NT2/D1 (cell line): ENCODE measurements around the gene CHP1.
"Not testable (repeated sequence)": the region's sequence is repeated elsewhere in the genome, so short reads cannot be mapped to it uniquely, and the experiment has no call there.

Source experiments
- DNase-seq: peaks from one replicate; pipeline ENCODE4 v3.0.0-alpha.2; 2011; ENCODE audit warnings: low read depth, low spot score
- H3K27me3 ChIP-seq: 2 replicates; pipeline ENCODE4 v1.6.0; 2011; ENCODE audit warnings: mild to moderate bottlenecking; ENCODE audit not compliant: insufficient read length, insufficient read depth
- H3K36me3 ChIP-seq: 2 replicates; pipeline ENCODE4 v1.6.1; 2011; ENCODE audit warnings: mild to moderate bottlenecking, low read length, mixed read lengths; ENCODE audit not compliant: insufficient read depth, insufficient read length
- H3K4me1 ChIP-seq: 2 replicates; pipeline ENCODE4 v1.5.1; 2011; ENCODE audit not compliant: insufficient read depth, insufficient read length
- H3K4me3 ChIP-seq: 2 replicates; pipeline ENCODE4 v1.5.1; 2011; ENCODE audit warnings: low read depth; ENCODE audit not compliant: insufficient read length
- H3K9ac ChIP-seq: 2 replicates; pipeline ENCODE4 v1.6.0; 2011; ENCODE audit warnings: low read depth; ENCODE audit not compliant: insufficient read length
- H3K9me3 ChIP-seq: 2 replicates; pipeline ENCODE4 v1.5.1; 2011; ENCODE audit warnings: mild to moderate bottlenecking, low read length; ENCODE audit not compliant: insufficient read depth
- SUZ12 ChIP-seq: IDR thresholded peaks from 2 replicates; pipeline ENCODE4 v1.6.1; 2011; ENCODE audit not compliant: insufficient read length, insufficient read depth; ENCODE audit errors: extremely low read depth
- YY1 ChIP-seq: IDR thresholded peaks from 2 replicates; pipeline ENCODE4 v1.6.1; 2011; ENCODE audit not compliant: insufficient read length, insufficient read depth
- ZNF274 ChIP-seq: IDR thresholded peaks from 2 replicates; pipeline ENCODE4 v1.6.1; 2011; ENCODE audit warnings: mild to moderate bottlenecking, low read depth, low read length

The CHP1 gene

DNA sequence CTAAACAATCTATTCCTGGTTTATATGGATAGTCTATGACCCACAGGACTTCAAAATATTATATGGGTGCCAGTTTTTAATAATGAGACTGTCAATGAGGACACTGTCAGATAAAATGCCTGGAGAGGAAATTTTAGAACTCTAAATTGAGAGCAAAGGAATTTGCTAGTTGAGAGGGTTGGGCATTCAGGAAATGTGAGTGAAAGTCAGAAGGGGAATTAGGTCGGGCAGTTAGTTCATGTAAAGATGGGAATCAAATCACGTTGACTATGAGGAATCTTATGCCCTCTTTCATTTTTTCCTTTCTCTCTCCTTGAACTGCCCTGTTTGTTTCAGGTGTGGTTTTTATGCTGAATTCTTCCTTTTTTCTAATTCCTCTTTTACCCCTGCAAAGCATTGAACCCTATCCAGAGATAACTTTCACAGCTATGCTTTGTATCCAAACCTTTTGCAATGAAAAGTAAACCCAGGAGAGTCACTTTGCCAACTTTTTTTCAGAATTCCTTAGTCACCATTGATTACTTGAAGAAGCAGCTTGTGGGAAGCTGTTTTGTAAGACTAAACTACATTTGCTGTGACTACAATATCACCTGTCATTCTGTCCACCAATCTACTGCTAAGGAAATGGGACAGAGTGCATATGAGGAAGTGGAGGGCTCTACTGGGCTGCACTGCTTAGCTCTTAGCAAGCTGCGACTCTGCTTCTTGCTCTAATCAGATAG, 27.8 kb downstream of the CHP1 start:
- H3K4me1 ChIP-seq: no peaks in the 10 kb centered on the region
- no peak overlapping the region for H3K4me3 ChIP-seq
- DNase-seq: no peak
- no peaks in the 10 kb centered on the region for H3K27me3 ChIP-seq
- H3K36me3 ChIP-seq: peaks cover 28% of the 10 kb centered on the region
- H3K9me3 ChIP-seq: no peaks in the 10 kb centered on the region
- no peak for TF ChIP-seq SUZ12
- TF ChIP-seq YY1: no peak
- no peak for TF ChIP-seq ZNF274
- H3K9ac ChIP-seq: no peak overlapping the region

DNA sequence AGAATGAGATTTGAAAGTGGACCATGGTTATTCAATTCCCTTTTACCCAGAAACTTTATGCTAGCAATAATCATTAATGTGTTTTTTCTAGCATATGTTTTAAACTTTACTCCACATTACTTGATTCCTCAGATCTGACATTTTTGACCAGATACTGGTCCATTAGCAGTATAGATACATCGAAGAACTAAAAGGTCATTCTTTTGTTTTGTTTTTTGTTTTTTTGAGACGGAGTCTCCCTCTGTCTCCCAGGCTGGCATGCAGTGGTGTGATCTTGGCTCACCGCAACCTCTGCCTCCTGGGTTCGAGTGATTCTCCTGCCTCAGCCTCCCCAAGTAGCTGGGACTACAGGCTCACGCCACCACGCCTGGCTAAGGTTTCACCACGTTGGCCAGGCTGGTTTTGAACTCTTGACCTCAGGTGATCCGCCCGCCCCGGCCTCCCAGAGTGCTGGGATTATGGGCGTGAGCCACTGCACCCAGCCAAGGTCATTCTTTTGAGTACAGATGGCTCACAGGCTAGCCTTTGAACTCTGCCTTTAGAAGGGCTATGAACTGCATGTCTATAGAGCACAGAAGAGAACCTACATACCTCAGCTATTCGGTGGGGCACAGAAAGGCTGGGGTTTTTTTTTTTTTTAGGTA, 28.6 kb downstream of the CHP1 start:
- Histone ChIP-seq H3K9ac (no peak overlapping the region), H3K4me1 (no peaks in the 10 kb centered on the region), H3K9me3 (no peaks in the 10 kb centered on the region), H3K36me3 (peaks cover 28% of the 10 kb centered on the region), H3K4me3 (no peak overlapping the region), H3K27me3 (no peaks in the 10 kb centered on the region)
- DNase-seq: no peak
- TF ChIP-seq SUZ12: no peak
- TF ChIP-seq ZNF274: no peak
- TF ChIP-seq YY1: no peak

GRCh38 chr15:41260924-41261323, 29.9 kb downstream of the CHP1 start:
- not testable (repeated sequence) for DNase-seq, H3K4me3 ChIP-seq, H3K9ac ChIP-seq, H3K27me3 ChIP-seq, H3K4me1 ChIP-seq, H3K9me3 ChIP-seq
- H3K36me3 ChIP-seq: peaks cover 34% of the 10 kb centered on the region

GRCh38 chr15:41262571-41262970, 31.5 kb downstream of the CHP1 start:
- H3K36me3 ChIP-seq: peaks cover 25% of the 10 kb centered on the region
- no peak overlapping the region for H3K4me3 ChIP-seq
- DNase-seq: no peak

DNA sequence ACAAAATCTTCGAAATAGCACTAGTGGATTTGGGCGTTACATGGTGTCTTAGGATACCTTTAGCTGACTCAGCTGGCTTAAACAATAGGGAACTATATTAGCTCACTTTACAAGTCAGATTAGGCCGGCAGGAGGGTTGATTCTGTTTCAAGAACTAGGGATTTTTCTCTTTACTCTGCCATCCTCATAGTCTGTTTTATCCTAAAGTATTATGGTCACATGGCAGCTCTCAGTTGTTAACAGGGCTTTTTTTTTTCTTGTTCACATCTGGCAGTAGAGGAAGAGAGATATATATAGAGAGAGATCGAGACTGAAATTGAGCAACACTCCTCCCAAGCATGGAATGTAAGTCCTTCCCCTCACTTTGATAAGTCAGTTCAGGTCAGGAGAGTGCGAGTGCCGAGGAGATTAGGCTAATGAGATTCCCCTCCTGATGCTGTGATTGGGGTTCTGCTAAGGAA, 32.9 kb downstream of the CHP1 start:
- H3K4me3 ChIP-seq: no peak overlapping the region
- DNase-seq: peak; percentile 60
- no peak overlapping the region for H3K9ac ChIP-seq
- H3K36me3 ChIP-seq: peaks cover 18% of the 10 kb centered on the region
- no peaks in the 10 kb centered on the region for H3K27me3 ChIP-seq
- no peaks in the 10 kb centered on the region for H3K4me1 ChIP-seq
- H3K9me3 ChIP-seq: no peaks in the 10 kb centered on the region
- TF ChIP-seq YY1 (no peak), SUZ12 (no peak), ZNF274 (no peak)

More at GRCh38 chr15:41262571-41262970, 31.5 kb downstream of the CHP1 start:
- Histone ChIP-seq H3K4me1 (no peaks in the 10 kb centered on the region), H3K9me3 (no peaks in the 10 kb centered on the region), H3K27me3 (no peaks in the 10 kb centered on the region), H3K9ac (no peak overlapping the region)
- TF ChIP-seq YY1 (no peak), ZNF274 (no peak), SUZ12 (no peak)

- no peak for DNase-seq
- no peaks in the 10 kb centered on the region for H3K27me3 ChIP-seq
- no peak for TF ChIP-seq ZNF274
- no peak for TF ChIP-seq YY1
- no peak for TF ChIP-seq SUZ12
Observed at GRCh38 chr15:41269887-41270286, 38.8 kb downstream of the CHP1 start.

DNA sequence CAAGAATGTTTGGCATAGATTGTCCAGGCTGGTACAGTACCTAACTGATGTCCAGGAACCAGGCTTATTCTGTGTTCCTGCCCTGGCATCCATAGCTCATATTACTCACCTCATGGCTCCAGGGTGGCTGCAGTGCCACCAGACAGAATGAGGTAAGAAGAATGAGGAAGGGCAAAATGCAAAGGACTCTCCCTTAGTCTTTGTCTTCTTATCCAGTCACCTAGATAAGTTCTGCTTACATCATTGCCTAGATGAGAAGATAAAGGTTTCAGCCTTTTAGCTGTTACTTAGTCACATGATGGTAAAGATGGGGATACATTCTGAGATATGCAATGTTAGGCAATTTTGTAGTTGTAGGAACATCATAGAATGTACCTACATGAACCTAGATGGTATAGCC, 45.8 kb downstream of the CHP1 start:
- Histone ChIP-seq H3K4me3 (no peak overlapping the region), H3K4me1 (no peaks in the 10 kb centered on the region), H3K9ac (no peak overlapping the region), H3K27me3 (no peaks in the 10 kb centered on the region), H3K36me3 (peaks cover 29% of the 10 kb centered on the region), H3K9me3 (no peaks in the 10 kb centered on the region)
- no peak for DNase-seq
- TF ChIP-seq SUZ12 (no peak), ZNF274 (no peak), YY1 (no peak)

More at GRCh38 chr15:41269887-41270286, 38.8 kb downstream of the CHP1 start:
- H3K4me1 ChIP-seq: no peaks in the 10 kb centered on the region
- H3K36me3 ChIP-seq: peaks cover 20% of the 10 kb centered on the region
- no peaks in the 10 kb centered on the region for H3K9me3 ChIP-seq
- no peak overlapping the region for H3K4me3 ChIP-seq
- H3K9ac ChIP-seq: no peak overlapping the region
